Neuronal stem cell (in vitro differentiated cells): ENCODE measurements around the gene PLXND1.

Source experiments
- DNase-seq: peaks from one replicate; pipeline ENCODE4 v3.0.0-alpha.2; 2013; ENCODE audit warnings: low spot score
- H2AFZ ChIP-seq: one replicate; pipeline ENCODE4 v1.6.1; 2013; ENCODE audit warnings: mild to moderate bottlenecking, low read length, inconsistent platforms
- H2AK5ac ChIP-seq: 2 replicates; pipeline ENCODE4 v1.6.1; 2013; ENCODE audit warnings: low read depth, mild to moderate bottlenecking, inconsistent platforms, low read length, moderate library complexity, mixed read lengths
- H2BK120ac ChIP-seq: 2 replicates; pipeline ENCODE4 v1.6.1; 2013; ENCODE audit warnings: low read depth, mild to moderate bottlenecking, inconsistent platforms, low read length, moderate library complexity, mixed read lengths
- H2BK12ac ChIP-seq: one replicate; pipeline ENCODE4 v1.6.1; 2013; ENCODE audit warnings: low read length, inconsistent platforms
- H2BK15ac ChIP-seq: 2 replicates; pipeline ENCODE4 v1.6.1; 2013; ENCODE audit warnings: mild to moderate bottlenecking, low read length, inconsistent platforms, mixed read lengths
- H2BK5ac ChIP-seq: one replicate; pipeline ENCODE4 v1.6.1; 2013; ENCODE audit warnings: inconsistent platforms, mild to moderate bottlenecking, low read length, moderate library complexity
- H3K14ac ChIP-seq: one replicate; pipeline ENCODE4 v1.6.1; 2013; ENCODE audit warnings: low read length, inconsistent platforms
- H3K18ac ChIP-seq: 2 replicates; pipeline ENCODE4 v1.6.1; 2013; ENCODE audit warnings: low read length, inconsistent platforms
- H3K23ac ChIP-seq: 2 replicates; pipeline ENCODE4 v1.6.1; 2013; ENCODE audit warnings: low read depth, mild to moderate bottlenecking, mixed read lengths, low read length, inconsistent platforms; ENCODE audit not compliant: poor library complexity
- H3K27ac ChIP-seq: replicated peaks from 3 replicates; pipeline ENCODE4 v1.5.1; 2013; ENCODE audit warnings: low read length, inconsistent platforms
- H3K27me3 ChIP-seq, 3 experiments: 2 replicates each; pipeline ENCODE4 v1.6.1; 2013; ENCODE audit warnings: low read length in 3 of 3, mild to moderate bottlenecking in 2 of 3, inconsistent platforms in 1 of 3, low read depth in 1 of 3, mixed read lengths in 1 of 3, moderate library complexity in 1 of 3; ENCODE audit not compliant: control insufficient read depth in 3 of 3, insufficient read depth in 3 of 3
- H3K36me3 ChIP-seq, 2 donors: replicated peaks in 1 of 2; 2 replicates each; pipeline ENCODE4 v1.6.1; 2013; ENCODE audit warnings: low read length in 2 of 2; ENCODE audit not compliant: control insufficient read depth in 2 of 2, insufficient read depth in 2 of 2
- H3K4ac ChIP-seq: 2 replicates; pipeline ENCODE4 v1.6.1; 2013; ENCODE audit warnings: inconsistent platforms, mild to moderate bottlenecking, low read length, moderate library complexity
- H3K4me1 ChIP-seq, 2 donors: 1 replicate in 1 of 2; 2 replicates in 1 of 2; pipeline ENCODE4 v1.6.1; 2013; ENCODE audit warnings: low read length in 2 of 2, low read depth in 1 of 2; ENCODE audit not compliant: control insufficient read depth in 2 of 2, insufficient read depth in 1 of 2
- H3K4me2 ChIP-seq: one replicate; pipeline ENCODE4 v1.6.1; 2013; ENCODE audit warnings: mild to moderate bottlenecking, low read length, inconsistent platforms; ENCODE audit not compliant: insufficient read depth, poor library complexity, severe bottlenecking
- H3K4me3 ChIP-seq, 2 donors: 2 replicates each; pipeline ENCODE4 v1.5.1; 2013; ENCODE audit warnings: low read length in 2 of 2, mild to moderate bottlenecking in 2 of 2, inconsistent platforms in 1 of 2, moderate library complexity in 1 of 2
- H3K79me1 ChIP-seq: one replicate; pipeline ENCODE4 v1.6.1; 2013; ENCODE audit warnings: low read depth, mild to moderate bottlenecking, inconsistent platforms, low read length, moderate library complexity
- H3K9ac ChIP-seq: one replicate; pipeline ENCODE4 v1.6.1; 2013; ENCODE audit warnings: mild to moderate bottlenecking, low read depth, low read length, inconsistent platforms; ENCODE audit not compliant: poor library complexity
- H3K9me3 ChIP-seq, 2 donors: replicated peaks in 1 of 2; 2 replicates each; pipeline versions ENCODE3 to v1.6.1; 2013; ENCODE audit warnings: low read length in 2 of 2, mild to moderate bottlenecking in 2 of 2, inconsistent platforms in 1 of 2, low read depth in 1 of 2, mixed read lengths in 1 of 2, moderate library complexity in 1 of 2; ENCODE audit not compliant: control insufficient read depth in 2 of 2, insufficient read depth in 1 of 2
- H4K8ac ChIP-seq: one replicate; pipeline ENCODE4 v1.6.1; 2013; ENCODE audit warnings: low read depth, mild to moderate bottlenecking, inconsistent platforms, low read length, moderate library complexity
- H4K91ac ChIP-seq: one replicate; pipeline ENCODE4 v1.6.1; 2013; ENCODE audit warnings: low read length, low read depth, mild to moderate bottlenecking, inconsistent platforms; ENCODE audit not compliant: poor library complexity
- WGBS, 2 donors: extraction: QIAGEN DNeasy Blood & Tissue Kit; methylation state at CpG; one replicate each; pipeline ENCODE4 v1.1.7; 2013; ENCODE audit warnings: missing lambda C conversion rate in 2 of 2, mixed read lengths in 1 of 2; ENCODE audit not compliant: insufficient read length in 2 of 2, insufficient replicate concordance in 1 of 2; ENCODE audit errors: extremely low coverage in 2 of 2; 5-methylcytosine and 5-hydroxymethylcytosine counted together

The PLXND1 gene

DNA sequence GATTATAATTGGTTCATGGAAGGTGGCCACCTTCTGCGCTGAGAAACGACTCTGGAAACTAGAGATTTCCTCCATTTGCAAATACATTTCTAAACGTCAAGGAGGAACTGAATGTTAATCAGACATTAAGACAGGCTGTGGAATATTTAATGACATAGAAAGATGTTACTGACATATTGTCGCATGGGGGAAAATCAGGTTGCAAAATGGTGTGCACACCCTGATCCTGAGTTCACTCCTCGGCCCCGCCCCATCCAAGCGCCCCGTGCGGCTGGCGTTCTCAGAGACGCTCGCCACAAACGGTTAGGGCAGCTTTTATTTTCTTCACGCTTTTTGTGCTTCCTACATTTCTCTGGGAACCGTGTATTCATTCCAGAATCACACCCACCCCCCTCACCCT, 52.8 kb downstream of the PLXND1 start:
- H3K36me3 ChIP-seq, result peaks cover 0 to 28% of the 10 kb centered on the region in 2 donors
- H3K4me2 ChIP-seq, result no peak overlapping the region
- no peak overlapping the region for H2BK15ac ChIP-seq
- H3K27ac ChIP-seq, result no peak overlapping the region
- H4K8ac ChIP-seq, result no peak overlapping the region
- DNase-seq, result no peak
- H2AFZ ChIP-seq, result no peak overlapping the region
- no peaks in the 10 kb centered on the region for H3K9me3 ChIP-seq
- H3K79me1 ChIP-seq, result no peaks in the 10 kb centered on the region
- no peak overlapping the region for H2BK5ac ChIP-seq
- H2BK120ac ChIP-seq, result no peak overlapping the region
- peaks cover 12 to 35% of the 10 kb centered on the region in 2 donors for H3K4me1 ChIP-seq
- H3K14ac ChIP-seq, result no peak overlapping the region
- no peak overlapping the region for H2AK5ac ChIP-seq
- H2BK12ac ChIP-seq, result no peak overlapping the region
- no peak overlapping the region for H3K18ac ChIP-seq
- no peak overlapping the region for H4K91ac ChIP-seq
- H3K4ac ChIP-seq, result no peak overlapping the region
- no peaks in the 10 kb centered on the region for H3K27me3 ChIP-seq
- WGBS, 2 donors, result no CpG with 5 or more reads among the region's 15 CpGs
- H3K23ac ChIP-seq, result no peak overlapping the region
- no peak overlapping the region for H3K9ac ChIP-seq
- H3K4me3 ChIP-seq, result no peak overlapping the region

DNA sequence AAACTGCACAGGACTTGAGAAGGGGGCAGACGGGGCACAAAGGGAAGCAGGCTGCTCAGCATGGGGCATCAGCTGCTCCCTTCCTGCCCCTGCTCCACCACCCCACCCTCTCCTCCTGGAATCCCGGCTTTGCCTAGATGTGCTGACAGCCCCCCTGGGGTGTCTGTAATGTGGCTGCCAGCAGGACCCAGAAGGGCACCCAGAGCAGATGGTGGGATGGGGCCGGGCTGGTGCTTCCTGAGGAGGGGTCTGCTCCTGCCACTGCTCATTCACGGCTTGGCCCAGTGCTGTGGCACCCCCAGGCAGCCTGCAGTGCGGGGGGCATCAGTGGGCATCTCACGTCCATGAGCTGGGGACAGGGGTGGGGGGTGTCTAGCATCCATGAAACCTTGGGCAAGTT, 53.3 kb downstream of the PLXND1 start:
- H3K4me2 ChIP-seq, result no peak overlapping the region
- H3K23ac ChIP-seq, result peak overlapping the region; percentile 19
- peak overlapping the region; percentile 20 for H2BK120ac ChIP-seq
- H2BK15ac ChIP-seq, result peak overlapping the region; percentile 23
- no peak overlapping the region for H2BK5ac ChIP-seq
- H4K91ac ChIP-seq, result no peak overlapping the region
- H3K9ac ChIP-seq, result no peak overlapping the region
- no peak overlapping the region for H3K14ac ChIP-seq
- H2AFZ ChIP-seq, result no peak overlapping the region
- H3K27me3 ChIP-seq, result no peaks in the 10 kb centered on the region
- H2BK12ac ChIP-seq, result no peak overlapping the region
- DNase-seq, result no peak
- no peak overlapping the region for H3K27ac ChIP-seq
- no peak overlapping the region for H3K4me3 ChIP-seq
- WGBS, 2 donors, result no CpG with 5 or more reads among the region's 6 CpGs
- H3K4me1 ChIP-seq, result peaks cover 17 to 31% of the 10 kb centered on the region in 2 donors
- peak overlapping the region; percentile 76 for H2AK5ac ChIP-seq
- no peak overlapping the region for H4K8ac ChIP-seq
- peak overlapping the region; percentile 50 for H3K18ac ChIP-seq
- H3K9me3 ChIP-seq, result no peaks in the 10 kb centered on the region
- no peaks in the 10 kb centered on the region for H3K79me1 ChIP-seq
- H3K4ac ChIP-seq, result no peak overlapping the region
- H3K36me3 ChIP-seq, result peaks cover 0 to 22% of the 10 kb centered on the region in 2 donors

DNA sequence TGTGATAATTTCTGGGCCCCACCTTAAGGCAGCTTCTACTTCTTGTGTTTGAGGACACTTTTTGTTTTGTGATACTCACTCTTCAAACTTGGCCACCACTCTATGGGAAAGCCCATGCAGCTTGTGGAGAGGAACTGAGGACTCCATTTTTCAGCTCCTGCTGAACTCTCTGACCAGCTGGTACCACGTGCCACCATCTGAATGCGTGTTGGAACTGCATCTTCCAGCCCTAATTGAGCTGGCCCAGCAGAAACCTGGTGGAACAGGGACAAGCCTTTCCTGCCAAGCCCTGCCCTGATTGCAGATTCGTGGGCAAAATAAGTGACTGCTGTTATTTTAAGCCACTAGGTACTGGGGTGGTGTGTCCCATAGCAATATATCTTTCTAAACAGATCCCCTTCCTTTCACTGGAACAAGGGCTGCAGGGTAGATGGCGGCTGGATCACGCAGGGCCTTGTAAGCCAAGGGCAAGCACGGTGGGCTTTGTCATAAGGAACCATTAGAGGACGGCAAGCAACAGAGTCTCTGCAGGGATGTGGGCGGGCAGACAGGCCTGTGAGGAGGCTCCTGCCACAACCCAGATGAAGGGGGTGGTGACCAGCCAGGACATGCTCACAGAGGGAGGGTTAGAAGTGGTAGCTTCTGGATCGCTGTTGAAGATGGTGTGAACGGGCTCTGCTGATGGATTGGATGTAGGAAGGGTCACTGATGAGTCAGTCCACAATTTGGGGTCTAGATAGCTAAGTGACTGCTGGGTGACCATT, 54.0 kb downstream of the PLXND1 start:
- Histone ChIP-seq H4K8ac (no peak overlapping the region), H3K18ac (no peak overlapping the region), H2BK15ac (peak overlapping the region; percentile 46), H3K79me1 (no peaks in the 10 kb centered on the region), H3K9ac (no peak overlapping the region), H2AFZ (peak overlapping the region; percentile 63), H2BK5ac (no peak overlapping the region), H3K36me3 (peaks cover 0 to 16% of the 10 kb centered on the region in 2 donors), H2BK12ac (no peak overlapping the region), H3K27ac (no peak overlapping the region), H3K4me1 (peaks cover 22 to 24% of the 10 kb centered on the region in 2 donors), H4K91ac (no peak overlapping the region), H3K14ac (no peak overlapping the region), H3K4me2 (no peak overlapping the region), H3K4ac (no peak overlapping the region), H3K4me3 (no peak overlapping the region), H3K23ac (no peak overlapping the region), H2BK120ac (peak overlapping the region; percentile 20), H3K9me3 (no peaks in the 10 kb centered on the region), H3K27me3 (no peaks in the 10 kb centered on the region), H2AK5ac (no peak overlapping the region)
- DNase-seq, result no peak
- no CpG with 5 or more reads among the region's 10 CpGs for WGBS, 2 donors

DNA sequence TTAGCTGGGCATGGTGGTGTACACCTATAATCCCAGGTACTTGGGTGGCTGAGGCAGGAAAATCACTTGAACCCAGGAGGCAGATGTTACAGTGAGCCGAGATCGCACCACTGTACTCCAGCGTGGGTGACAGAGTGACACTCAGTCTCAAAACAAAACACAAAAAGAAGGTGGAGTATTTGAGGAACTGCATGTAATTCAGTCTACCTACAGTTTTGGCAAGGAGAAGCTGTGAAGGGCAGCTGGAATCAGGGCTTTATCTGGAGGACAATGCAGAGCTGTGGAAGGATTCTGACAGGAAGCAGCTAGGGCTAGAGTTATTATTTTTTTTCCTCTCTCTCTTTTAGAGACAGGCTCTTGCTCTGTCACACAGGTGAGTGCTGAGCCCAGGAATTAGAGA, 56.7 kb downstream of the PLXND1 start:
- H3K27ac ChIP-seq, result no peak overlapping the region
- H3K14ac ChIP-seq, result no peak overlapping the region
- no peak overlapping the region for H2BK5ac ChIP-seq
- H4K8ac ChIP-seq, result no peak overlapping the region
- no peak for DNase-seq
- H3K23ac ChIP-seq, result no peak overlapping the region
- H3K9me3 ChIP-seq, result no peaks in the 10 kb centered on the region
- H2BK15ac ChIP-seq, result no peak overlapping the region
- no peak overlapping the region for H3K18ac ChIP-seq
- WGBS, 2 donors, result no CpG with 5 or more reads among the region's 3 CpGs
- no peak overlapping the region for H2BK12ac ChIP-seq
- no peak overlapping the region for H3K4me3 ChIP-seq
- H3K9ac ChIP-seq, result no peak overlapping the region
- H2AK5ac ChIP-seq, result no peak overlapping the region
- H3K36me3 ChIP-seq, result no peaks in the 10 kb centered on the region
- H3K79me1 ChIP-seq, result no peaks in the 10 kb centered on the region
- H4K91ac ChIP-seq, result no peak overlapping the region
- H3K4me1 ChIP-seq, result peaks cover 11 to 22% of the 10 kb centered on the region in 2 donors
- no peak overlapping the region for H3K4me2 ChIP-seq
- no peak overlapping the region for H3K4ac ChIP-seq
- H2AFZ ChIP-seq, result no peak overlapping the region
- no peak overlapping the region for H2BK120ac ChIP-seq
- H3K27me3 ChIP-seq, result no peaks in the 10 kb centered on the region
